ENCODE measurements around the gene DDX51.
"Not testable (repeated sequence)": the region's sequence is repeated elsewhere in the genome, so short reads cannot be mapped to it uniquely, and the experiment has no call there.

Gene DDX51

GRCh38 chr12:132111654-132112304 lies 32.3 kb downstream of the DDX51 start:
- in situ Hi-C loops (cut with HindIII; ENCODE audit: low pct_ligation_motif_present, low pct_unique_long_range_greater_than_20kb, low sequenced_read_pairs), result no loop called here
- no peak for DNase-seq

- no peak for DNase-seq
- in situ Hi-C loops (cut with HindIII; ENCODE audit: low pct_ligation_motif_present, low pct_unique_long_range_greater_than_20kb, low sequenced_read_pairs), result no loop called here
These were observed 33.4 kb downstream of the DDX51 start for GRCh38 chr12:132110677-132111076.

- no peak for DNase-seq
- in situ Hi-C loops (cut with HindIII; ENCODE audit: low pct_ligation_motif_present, low pct_unique_long_range_greater_than_20kb, low sequenced_read_pairs), result no loop called here
These were observed 34.4 kb downstream of the DDX51 start for GRCh38 chr12:132109741-132110140.

GRCh38 chr12:132108211-132108832 lies 35.8 kb downstream of the DDX51 start:
- in situ Hi-C loops (cut with HindIII; ENCODE audit: low pct_ligation_motif_present, low pct_unique_long_range_greater_than_20kb, low sequenced_read_pairs), result no loop called here
- DNase-seq, result no peak

GRCh38 chr12:132106921-132107320 lies 37.2 kb downstream of the DDX51 start:
- in situ Hi-C loops (cut with HindIII; ENCODE audit: low pct_ligation_motif_present, low pct_unique_long_range_greater_than_20kb, low sequenced_read_pairs), result no loop called here

GRCh38 chr12:132105467-132105866 lies 38.7 kb downstream of the DDX51 start:
- in situ Hi-C loops (cut with HindIII; ENCODE audit: low pct_ligation_motif_present, low pct_unique_long_range_greater_than_20kb, low sequenced_read_pairs), result no loop called here
- no peak for DNase-seq

More at GRCh38 chr12:132106921-132107320, 37.2 kb downstream of the DDX51 start:
- DNase-seq, result no peak

- in situ Hi-C loops (cut with HindIII; ENCODE audit: low pct_ligation_motif_present, low pct_unique_long_range_greater_than_20kb, low sequenced_read_pairs), result no loop called here
- DNase-seq, result no peak
These were observed 40.4 kb downstream of the DDX51 start for GRCh38 chr12:132103542-132104308.

- DNase-seq; in situ Hi-C loops (cut with HindIII; ENCODE audit: low pct_ligation_motif_present, low pct_unique_long_range_greater_than_20kb, low sequenced_read_pairs): not testable (repeated sequence)
These were observed 41.0 kb downstream of the DDX51 start for GRCh38 chr12:132103072-132103471.

- in situ Hi-C loops (cut with HindIII; ENCODE audit: low pct_ligation_motif_present, low pct_unique_long_range_greater_than_20kb, low sequenced_read_pairs), result no loop called here
- no peak for DNase-seq
These were observed 41.8 kb downstream of the DDX51 start for GRCh38 chr12:132102297-132102696.

GRCh38 chr12:132100306-132101065 lies 43.6 kb downstream of the DDX51 start:
- DNase-seq, result no peak
- in situ Hi-C loops (cut with HindIII; ENCODE audit: low pct_ligation_motif_present, low pct_unique_long_range_greater_than_20kb, low sequenced_read_pairs), result no loop called here

- no peak for DNase-seq
- in situ Hi-C loops (cut with HindIII; ENCODE audit: low pct_ligation_motif_present, low pct_unique_long_range_greater_than_20kb, low sequenced_read_pairs), result no loop called here
These were observed 44.4 kb downstream of the DDX51 start for GRCh38 chr12:132099739-132100138.

- no peak for DNase-seq
- in situ Hi-C loops (cut with HindIII; ENCODE audit: low pct_ligation_motif_present, low pct_unique_long_range_greater_than_20kb, low sequenced_read_pairs), result no loop called here
These were observed 48.4 kb downstream of the DDX51 start for GRCh38 chr12:132095520-132096409.

- in situ Hi-C loops (cut with HindIII; ENCODE audit: low pct_ligation_motif_present, low pct_unique_long_range_greater_than_20kb, low sequenced_read_pairs), result no loop called here
These were observed 49.7 kb downstream of the DDX51 start for GRCh38 chr12:132094269-132094891.

GRCh38 chr12:132089407-132089910 lies 54.7 kb downstream of the DDX51 start:
- in situ Hi-C loops (cut with HindIII; ENCODE audit: low pct_ligation_motif_present, low pct_unique_long_range_greater_than_20kb, low sequenced_read_pairs), result no loop called here
- DNase-seq, result no peak

More at GRCh38 chr12:132094269-132094891, 49.7 kb downstream of the DDX51 start:
- DNase-seq, result no peak
